Fibroblast of lung (primary cell): Measurements from ENCODE around the gene SRL. TPM values are rescaled to one million over a fixed set of nuclear protein-coding genes. Genes with fewer than 3 reads are reported as not detected.

Experiments used
- DNase-seq, 2 donors: peaks; one replicate each; pipeline versions ENCODE4 v3.0.0 to v3.0.0-alpha.2; 2010; ENCODE audit warnings: low read depth in 2 of 2
- H2AFZ ChIP-seq: 2 replicates; pipeline ENCODE4 v1.5.1; 2012; ENCODE audit warnings: low read length, control low read depth, inconsistent platforms
- H3K27ac ChIP-seq: 2 replicates; pipeline ENCODE4 v1.5.1; 2011; ENCODE audit warnings: low read length, control low read depth; ENCODE audit not compliant: insufficient read depth
- H3K27me3 ChIP-seq: 2 replicates; pipeline ENCODE4 v1.5.1; 2011; ENCODE audit warnings: mild to moderate bottlenecking, low read length; ENCODE audit not compliant: control insufficient read depth, insufficient read depth
- H3K36me3 ChIP-seq: 2 replicates; pipeline ENCODE4 v1.5.1; 2011; ENCODE audit warnings: low read length; ENCODE audit not compliant: control insufficient read depth, insufficient read depth
- H3K4me1 ChIP-seq: 2 replicates; pipeline ENCODE4 v1.5.1; 2011; ENCODE audit warnings: low read length; ENCODE audit not compliant: control insufficient read depth, insufficient read depth; ENCODE audit errors: extremely low read depth
- H3K4me2 ChIP-seq: 2 replicates; pipeline ENCODE4 v1.5.1; 2011; ENCODE audit warnings: low read length, control low read depth; ENCODE audit not compliant: insufficient read depth; ENCODE audit errors: extremely low read depth
- H3K4me3 ChIP-seq, 4 experiments: fragments of 200-600 bp in 1 of 4; sonication (generic) in 1 of 4; replicated peaks in 1 of 4; 2 replicates each; pipeline ENCODE4 v1.5.1; 2011 to 2016; ENCODE audit warnings: low read length in 4 of 4, low read depth in 3 of 4, mild to moderate bottlenecking in 3 of 4, control low read depth in 2 of 4, inconsistent platforms in 1 of 4, mixed read lengths in 1 of 4; ENCODE audit not compliant: insufficient read depth in 1 of 4; ENCODE audit errors: control extremely low read depth in 1 of 4
- H3K79me2 ChIP-seq: 2 replicates; pipeline ENCODE4 v1.5.1; 2012; ENCODE audit warnings: mild to moderate bottlenecking, low read length, inconsistent platforms; ENCODE audit not compliant: control insufficient read depth, insufficient read depth
- H3K9ac ChIP-seq: 2 replicates; pipeline ENCODE4 v1.5.1; 2011; ENCODE audit warnings: mild to moderate bottlenecking, low read length, control low read depth; ENCODE audit not compliant: insufficient read depth
- H3K9me3 ChIP-seq: 2 replicates; pipeline ENCODE4 v1.5.1; 2012; ENCODE audit warnings: low read depth, low read length; ENCODE audit not compliant: control insufficient read depth, insufficient read depth
- H4K20me1 ChIP-seq: 2 replicates; pipeline ENCODE4 v1.5.1; 2011; ENCODE audit warnings: low read length; ENCODE audit not compliant: control insufficient read depth, insufficient read depth; ENCODE audit errors: extremely low read depth
- EZH2 ChIP-seq: IDR thresholded peaks from 2 replicates; pipeline ENCODE4 v1.5.1; 2012; ENCODE audit warnings: low read length, control low read depth, mild to moderate bottlenecking; ENCODE audit errors: missing control alignments
- polyA plus RNA-seq, 2 donors: library from polyadenylated mRNA; depleted of rRNA in 1 of 2; stranded (reverse) in 1 of 2; unstranded in 1 of 2; fragments of >200 nt; gene quantifications; 2 replicates each; pipeline ENCODE4 v1.2.1, GENCODE V29; 2011 to 2012; ENCODE audit warnings: missing spikeins in 1 of 2
- total RNA-seq: library from RNA; depleted of rRNA; stranded (reverse); fragments of >200 nt; gene quantifications from 2 replicates; pipeline ENCODE4 v1.2.1, GENCODE V29; 2014
- TF ChIP-seq, protein P1 (sequence below), 2 donors: IDR thresholded peaks in 1 of 2; conservative IDR thresholded peaks in 1 of 2; 1 replicate in 1 of 2; 2 replicates in 1 of 2; pipeline ENCODE4 v1.5.1; 2011 to 2012; ENCODE audit warnings: low read length in 2 of 2, control low read depth in 1 of 2, inconsistent platforms in 1 of 2, low read depth in 1 of 2, mild to moderate bottlenecking in 1 of 2

SRL gene
- total and polyA plus RNA-seq, 2 donors (not counting 1 experiment from before 2014, with no cell fraction given) = 0.07 to 0.17 TPM

- Histone ChIP-seq H3K27ac (no peak overlapping the region), H3K36me3 (no peaks in the 10 kb centered on the region), H3K9me3 (no peaks in the 10 kb centered on the region), H3K4me1 (peaks cover 7% of the 10 kb centered on the region), H4K20me1 (no peaks in the 10 kb centered on the region), H3K9ac (no peak overlapping the region), H3K4me3 (no peak overlapping the region), H2AFZ (no peak overlapping the region), H3K4me2 (no peak overlapping the region), H3K79me2 (no peaks in the 10 kb centered on the region), H3K27me3 (no peaks in the 10 kb centered on the region)
- no peak for DNase-seq
- TF ChIP-seq, protein P1, sequence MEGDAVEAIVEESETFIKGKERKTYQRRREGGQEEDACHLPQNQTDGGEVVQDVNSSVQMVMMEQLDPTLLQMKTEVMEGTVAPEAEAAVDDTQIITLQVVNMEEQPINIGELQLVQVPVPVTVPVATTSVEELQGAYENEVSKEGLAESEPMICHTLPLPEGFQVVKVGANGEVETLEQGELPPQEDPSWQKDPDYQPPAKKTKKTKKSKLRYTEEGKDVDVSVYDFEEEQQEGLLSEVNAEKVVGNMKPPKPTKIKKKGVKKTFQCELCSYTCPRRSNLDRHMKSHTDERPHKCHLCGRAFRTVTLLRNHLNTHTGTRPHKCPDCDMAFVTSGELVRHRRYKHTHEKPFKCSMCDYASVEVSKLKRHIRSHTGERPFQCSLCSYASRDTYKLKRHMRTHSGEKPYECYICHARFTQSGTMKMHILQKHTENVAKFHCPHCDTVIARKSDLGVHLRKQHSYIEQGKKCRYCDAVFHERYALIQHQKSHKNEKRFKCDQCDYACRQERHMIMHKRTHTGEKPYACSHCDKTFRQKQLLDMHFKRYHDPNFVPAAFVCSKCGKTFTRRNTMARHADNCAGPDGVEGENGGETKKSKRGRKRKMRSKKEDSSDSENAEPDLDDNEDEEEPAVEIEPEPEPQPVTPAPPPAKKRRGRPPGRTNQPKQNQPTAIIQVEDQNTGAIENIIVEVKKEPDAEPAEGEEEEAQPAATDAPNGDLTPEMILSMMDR (conservative IDR thresholded peaks at IDR 0.05 in 1 of 2, IDR thresholded peaks at IDR 0.05 in 1 of 2; ENCODE audit: low read depth in 1 of 2, low read length in 2 of 2) = no peak
- TF ChIP-seq EZH2 = no peak
These were observed 33.5 kb downstream of the SRL start for GRCh38 chr16:4208341-4208751.

DNA sequence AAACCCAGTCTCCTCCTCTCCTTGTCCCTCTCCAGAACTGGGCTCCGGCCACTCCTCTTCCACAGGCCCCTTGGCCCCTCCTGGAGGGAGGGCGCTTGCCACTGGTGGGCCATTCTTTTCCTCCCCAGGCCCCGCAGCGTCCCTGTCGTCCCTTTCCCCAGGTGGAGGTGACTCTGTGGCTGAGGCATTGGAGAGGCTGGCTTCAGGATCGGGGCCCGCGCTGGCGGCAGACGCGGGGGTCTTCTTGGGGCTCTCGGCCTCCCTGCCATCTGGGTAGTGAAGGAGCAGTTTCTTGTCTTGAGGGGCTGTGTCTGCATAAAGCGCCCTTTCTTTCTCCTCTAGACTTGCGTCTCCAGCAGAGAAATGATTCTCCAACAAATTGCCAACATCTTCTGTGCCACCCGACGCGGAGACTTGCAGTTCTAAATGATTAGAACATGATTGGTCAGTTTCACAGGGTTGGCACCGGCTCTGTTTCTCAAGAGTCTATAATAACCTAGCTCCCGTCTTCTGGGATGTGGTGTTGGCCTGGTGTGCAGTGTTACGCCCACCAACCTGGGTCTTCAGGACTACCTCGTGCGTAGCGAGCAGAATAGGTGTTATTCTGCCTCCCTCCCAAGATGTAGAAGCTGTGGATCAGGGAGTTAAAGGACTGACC, 34.1 kb downstream of the SRL start:
- DNase-seq = no peak
- H3K9ac ChIP-seq = no peak overlapping the region
- H2AFZ ChIP-seq = no peak overlapping the region
- no peak overlapping the region for H3K4me3 ChIP-seq
- TF ChIP-seq, protein P1 (conservative IDR thresholded peaks at IDR 0.05 in 1 of 2, IDR thresholded peaks at IDR 0.05 in 1 of 2; ENCODE audit: low read depth in 1 of 2, low read length in 2 of 2) = no peak
- no peak for TF ChIP-seq EZH2
- no peaks in the 10 kb centered on the region for H3K79me2 ChIP-seq
- H4K20me1 ChIP-seq = no peaks in the 10 kb centered on the region
- no peaks in the 10 kb centered on the region for H3K27me3 ChIP-seq
- no peaks in the 10 kb centered on the region for H3K36me3 ChIP-seq
- no peaks in the 10 kb centered on the region for H3K9me3 ChIP-seq
- H3K4me2 ChIP-seq = no peak overlapping the region
- H3K27ac ChIP-seq = no peak overlapping the region
- H3K4me1 ChIP-seq = peaks cover 4% of the 10 kb centered on the region

GRCh38 chr16:4207229-4207628, 34.7 kb downstream of the SRL start:
- DNase-seq = no peak
- Histone ChIP-seq H3K4me2 (no peak overlapping the region), H3K79me2 (no peaks in the 10 kb centered on the region), H3K9ac (no peak overlapping the region), H3K36me3 (no peaks in the 10 kb centered on the region), H3K9me3 (no peaks in the 10 kb centered on the region), H4K20me1 (no peaks in the 10 kb centered on the region), H2AFZ (no peak overlapping the region), H3K4me3 (no peak overlapping the region), H3K27ac (no peak overlapping the region), H3K27me3 (no peaks in the 10 kb centered on the region), H3K4me1 (no peaks in the 10 kb centered on the region)
- no peak for TF ChIP-seq EZH2
- TF ChIP-seq, protein P1 (conservative IDR thresholded peaks at IDR 0.05 in 1 of 2, IDR thresholded peaks at IDR 0.05 in 1 of 2; ENCODE audit: low read depth in 1 of 2, low read length in 2 of 2) = no peak
